GM19455 (cell line): Measurements from ENCODE around the gene VGLL2.
"Not testable (repeated sequence)": the region's sequence is repeated elsewhere in the genome, so short reads cannot be mapped to it uniquely, and the experiment has no call there.

Experiments used
- ATAC-seq: cut with Tn5 transposase; IDR thresholded peaks from one replicate; pipeline ENCODE4 v1.9.1; 2021; ENCODE audit not compliant: unreplicated experiment

VGLL2 gene, protein sequence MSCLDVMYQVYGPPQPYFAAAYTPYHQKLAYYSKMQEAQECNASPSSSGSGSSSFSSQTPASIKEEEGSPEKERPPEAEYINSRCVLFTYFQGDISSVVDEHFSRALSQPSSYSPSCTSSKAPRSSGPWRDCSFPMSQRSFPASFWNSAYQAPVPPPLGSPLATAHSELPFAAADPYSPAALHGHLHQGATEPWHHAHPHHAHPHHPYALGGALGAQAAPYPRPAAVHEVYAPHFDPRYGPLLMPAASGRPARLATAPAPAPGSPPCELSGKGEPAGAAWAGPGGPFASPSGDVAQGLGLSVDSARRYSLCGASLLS

DNA sequence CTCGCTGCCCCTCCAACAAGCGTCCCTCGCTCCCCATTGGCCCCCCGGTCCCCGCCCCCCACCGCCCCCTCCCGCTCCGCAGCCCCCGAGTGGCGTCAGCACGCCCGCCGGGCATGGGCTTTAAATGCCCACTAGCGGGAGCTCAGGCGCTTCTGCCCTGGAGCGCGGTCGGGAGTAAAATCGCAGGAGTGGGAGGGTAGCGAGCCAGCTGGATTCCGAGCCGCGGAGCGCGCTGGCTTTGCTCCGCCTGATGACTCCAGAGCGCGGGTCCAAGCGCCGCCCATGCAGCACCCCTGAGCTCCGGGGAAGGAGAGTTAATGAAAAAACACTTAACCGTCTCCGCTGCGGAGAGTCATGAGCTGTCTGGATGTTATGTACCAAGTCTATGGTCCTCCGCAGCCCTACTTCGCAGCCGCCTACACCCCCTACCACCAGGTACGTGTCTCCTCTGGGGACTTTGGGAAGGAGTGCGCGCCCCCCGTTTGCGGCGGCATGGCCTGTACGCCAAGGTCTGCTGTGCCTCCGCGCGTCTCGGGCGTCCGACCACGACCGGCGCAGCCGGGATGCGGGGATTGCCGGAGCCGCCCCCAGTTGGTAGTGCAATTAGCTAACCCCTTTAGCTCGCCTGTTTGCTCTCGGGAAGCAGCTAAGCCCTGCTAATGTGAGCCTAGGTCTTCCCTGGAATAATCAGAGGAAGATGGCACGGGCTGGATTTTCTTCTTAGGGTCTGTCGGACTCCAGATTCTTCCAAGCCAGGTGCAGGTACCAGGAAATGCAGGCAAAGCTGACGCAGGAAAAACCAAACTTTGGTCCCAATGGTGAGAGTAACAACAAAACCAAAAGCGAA lies at the start of gene VGLL2:
VGLL2 (plus strand) TSS at position 149 of the 847 bp plus-strand sequence; CDS start at position 355, 206 bp downstream.
- ATAC-seq: no peak

DNA sequence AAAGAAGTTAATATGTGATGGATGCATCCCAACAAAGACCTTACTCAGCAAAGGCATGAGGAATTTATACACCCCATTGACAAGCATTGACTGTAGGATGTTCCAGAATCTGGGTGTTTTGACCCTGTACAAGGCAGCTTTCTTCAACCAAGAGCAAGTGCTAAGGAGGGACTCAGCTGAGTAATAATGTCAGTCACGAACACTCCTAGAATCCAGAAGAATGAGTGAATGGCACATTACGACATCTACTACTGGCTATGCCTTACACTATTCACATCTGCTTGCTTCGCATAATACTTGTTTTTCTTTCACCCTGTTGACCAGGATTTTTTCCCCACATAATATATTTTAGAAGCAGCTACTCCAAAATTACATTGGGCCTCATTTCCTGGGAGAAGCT lies 42.5 kb upstream of the VGLL2 start:
- ATAC-seq: no peak

DNA sequence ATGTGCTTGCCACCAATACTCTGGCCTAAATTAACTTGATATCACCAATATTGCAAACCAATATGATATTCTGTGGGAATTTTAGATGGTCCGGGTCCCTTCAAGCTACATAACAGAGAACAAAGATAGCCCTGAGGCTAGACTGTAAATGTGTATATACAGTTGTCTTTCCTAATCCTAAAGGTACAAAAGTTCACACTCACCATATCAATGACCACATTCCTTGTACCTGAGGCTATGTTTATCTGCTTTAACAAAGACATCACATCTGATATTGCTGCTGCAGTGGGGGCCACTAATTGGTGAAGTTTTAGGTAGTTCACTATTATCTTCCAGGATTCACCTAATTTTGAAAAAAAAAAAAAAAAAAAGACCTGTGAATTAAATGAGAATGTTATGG lies 38.6 kb upstream of the VGLL2 start:
- ATAC-seq: no peak

DNA sequence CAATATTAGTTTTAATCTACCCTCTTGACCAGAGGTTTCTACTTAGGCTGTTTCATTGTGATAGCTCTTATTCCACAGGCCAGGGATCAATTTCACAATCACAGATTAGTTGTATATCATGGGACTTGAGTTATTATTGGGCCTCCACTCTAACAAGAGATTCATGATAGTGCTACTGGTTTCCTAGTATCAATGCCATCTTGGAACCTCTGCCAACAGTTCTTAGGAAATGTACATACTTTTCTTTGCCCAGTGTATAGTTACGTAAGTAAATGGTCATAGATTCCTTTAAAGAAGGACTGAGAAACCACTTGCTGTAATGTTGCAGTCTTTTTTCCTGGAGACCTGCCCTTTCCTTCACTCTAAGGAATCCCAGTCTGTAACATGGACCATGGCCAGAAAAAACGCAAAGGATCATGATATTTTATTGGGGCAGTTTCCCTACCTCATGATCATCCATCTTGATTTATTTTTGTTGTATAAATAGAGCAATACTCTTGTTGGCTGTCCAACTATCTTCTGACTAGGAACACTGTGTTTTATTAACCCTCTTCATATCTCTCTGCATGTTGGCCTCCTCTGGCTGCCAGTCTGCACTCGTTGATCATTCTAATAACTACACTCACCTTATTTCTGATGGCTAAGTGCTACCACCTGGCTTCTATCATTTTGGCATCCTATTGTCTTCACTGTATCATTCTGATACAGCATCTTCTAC lies 38.0 kb upstream of the VGLL2 start:
- no peak for ATAC-seq

DNA sequence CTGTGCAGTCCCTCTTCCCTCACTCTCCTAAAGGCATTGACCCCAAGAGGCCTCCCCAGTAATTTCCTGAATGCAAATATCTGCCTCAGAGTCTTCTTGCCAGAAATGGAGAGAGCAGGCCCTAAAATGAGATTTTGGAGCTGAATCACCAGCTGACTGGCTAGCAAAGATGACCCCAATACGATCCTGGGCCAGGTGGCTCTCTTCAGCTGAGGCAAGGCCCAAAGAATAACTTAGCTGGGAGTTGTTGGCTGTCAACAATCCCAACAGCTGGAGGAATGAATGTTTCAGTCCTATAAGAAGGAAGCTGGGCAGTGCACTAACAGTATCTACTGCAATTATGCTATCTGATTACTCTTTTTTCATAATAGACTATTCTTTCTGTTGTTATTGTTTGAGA lies 37.2 kb upstream of the VGLL2 start:
- ATAC-seq: no peak

DNA sequence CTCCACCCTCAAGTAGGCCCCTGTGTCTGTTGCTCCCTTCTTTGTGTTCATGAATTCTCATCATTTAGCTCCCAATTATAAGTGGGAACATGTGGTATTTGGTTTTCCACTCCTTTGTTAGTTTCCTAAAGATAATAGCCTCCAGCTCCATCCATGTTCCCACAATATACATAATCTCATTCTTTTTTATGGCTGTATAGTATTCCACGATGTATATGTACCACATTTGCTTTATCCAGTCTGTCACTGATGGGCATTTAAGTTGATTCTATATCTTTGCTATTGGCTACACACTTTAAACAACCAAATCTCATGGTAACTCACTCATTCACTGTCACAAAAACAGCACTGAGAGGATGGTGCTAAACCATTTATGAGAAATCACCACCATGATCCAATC lies 35.5 kb upstream of the VGLL2 start:
- ATAC-seq: no peak

DNA sequence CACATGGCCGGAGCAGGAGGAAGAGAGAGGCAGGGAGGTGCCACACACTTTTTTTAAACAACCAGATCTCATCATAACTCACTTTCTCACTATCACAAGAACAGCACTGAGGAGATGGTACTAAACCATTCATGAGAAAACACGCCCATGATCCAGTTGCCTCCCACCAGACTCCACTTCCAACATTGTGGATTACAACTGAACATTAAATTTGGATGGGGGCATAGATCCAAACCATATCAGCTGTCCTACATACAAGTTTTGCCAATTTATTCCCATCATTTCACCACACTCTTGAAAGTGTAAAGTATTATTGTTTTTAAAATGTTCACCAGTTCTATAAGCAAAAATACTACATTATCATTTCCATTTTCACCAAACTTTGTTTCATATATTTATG lies 33.9 kb upstream of the VGLL2 start:
- ATAC-seq: no peak

DNA sequence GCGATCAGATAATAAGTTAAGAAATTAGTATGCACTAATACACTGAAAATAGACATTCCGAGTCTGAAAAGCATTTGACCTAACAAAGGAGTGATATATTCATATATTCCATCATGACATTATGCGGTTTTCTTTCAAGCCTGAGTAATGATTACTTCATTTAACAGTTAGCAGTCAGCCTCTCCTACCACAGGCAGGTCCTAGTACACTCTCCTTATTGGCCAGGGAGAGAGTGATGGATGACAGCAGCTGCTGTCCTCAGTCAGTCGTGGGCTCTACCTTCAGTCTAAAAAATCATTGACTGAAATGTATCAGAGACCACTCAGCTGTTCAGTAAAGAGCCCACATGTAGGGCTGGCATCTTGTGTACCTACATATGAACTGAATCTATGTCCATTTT lies 33.2 kb upstream of the VGLL2 start:
- no peak for ATAC-seq

DNA sequence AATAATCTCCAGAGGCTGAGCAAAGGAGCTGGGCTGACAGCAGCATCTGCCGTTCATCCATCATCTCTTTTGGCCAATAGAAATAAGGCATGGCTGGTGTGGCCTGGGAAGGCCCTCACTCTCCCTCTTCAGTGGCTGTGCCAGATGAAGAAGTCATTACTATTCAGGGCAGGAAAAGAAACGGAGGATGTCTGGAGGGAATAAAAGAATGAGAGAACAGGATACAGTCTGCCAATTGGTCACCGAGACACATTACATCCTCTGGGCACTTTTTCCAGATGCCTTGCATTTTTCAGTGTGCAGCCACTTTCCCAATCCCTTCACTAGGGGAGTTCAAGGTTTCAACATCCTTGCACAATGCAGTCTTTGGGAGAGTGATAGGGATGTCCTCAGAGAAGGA lies 32.2 kb upstream of the VGLL2 start:
- ATAC-seq: no peak

DNA sequence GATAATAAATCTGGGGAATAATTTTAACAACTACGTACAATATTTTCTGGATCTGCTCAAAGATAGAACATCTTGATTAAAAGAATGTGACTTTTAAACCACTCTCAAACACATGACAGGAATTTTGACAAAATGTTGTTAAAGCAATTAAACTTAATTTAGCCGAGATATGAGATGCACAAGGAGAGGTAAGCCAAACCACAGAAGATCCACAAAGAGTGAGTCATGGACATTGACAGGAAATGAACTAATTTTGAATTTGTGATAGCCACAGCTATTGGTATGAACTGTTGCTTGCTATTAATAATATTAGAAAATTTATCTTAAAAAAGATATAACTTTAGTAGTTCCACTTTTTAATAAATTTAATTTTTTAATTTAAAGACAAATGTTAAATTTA lies 27.8 kb upstream of the VGLL2 start:
- no peak for ATAC-seq

DNA sequence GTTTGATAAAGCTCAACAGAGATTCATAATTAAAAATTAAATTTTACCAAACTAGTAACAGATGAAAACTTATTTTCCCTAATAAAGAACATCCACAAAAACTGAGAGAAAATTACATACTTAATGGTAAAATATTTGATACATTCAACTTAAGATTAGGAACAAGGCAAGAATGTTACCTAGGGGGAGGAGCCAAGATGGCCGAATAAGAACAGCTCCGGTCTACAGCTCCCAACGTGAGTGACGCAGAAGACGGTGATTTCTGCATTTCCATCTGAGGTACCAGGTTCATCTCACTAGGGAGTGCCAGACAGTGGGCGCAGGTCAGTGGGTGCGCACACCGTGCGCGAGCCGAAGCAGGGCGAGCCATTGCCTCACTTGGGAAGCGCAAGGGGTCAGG lies 20.8 kb upstream of the VGLL2 start:
- not testable (repeated sequence) for ATAC-seq

DNA sequence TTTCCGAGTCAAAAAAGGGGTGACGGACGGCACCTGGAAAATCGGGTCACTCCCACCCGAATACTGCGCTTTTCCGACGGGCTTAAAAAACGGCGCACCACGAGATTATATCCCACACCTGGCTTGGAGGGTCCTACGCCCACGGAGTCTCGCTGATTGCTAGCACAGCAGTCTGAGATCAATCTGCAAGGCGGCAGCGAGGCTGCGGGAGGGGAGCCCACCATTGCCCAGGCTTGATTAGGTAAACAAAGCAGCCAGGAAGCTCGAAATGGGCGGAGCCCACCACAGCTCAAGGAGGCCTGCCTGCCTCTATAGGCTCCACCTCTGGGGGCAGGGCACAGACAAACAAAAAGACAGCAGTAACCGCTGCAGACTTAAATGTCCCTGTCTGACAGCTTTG lies 20.4 kb upstream of the VGLL2 start:
- ATAC-seq: not testable (repeated sequence)

DNA sequence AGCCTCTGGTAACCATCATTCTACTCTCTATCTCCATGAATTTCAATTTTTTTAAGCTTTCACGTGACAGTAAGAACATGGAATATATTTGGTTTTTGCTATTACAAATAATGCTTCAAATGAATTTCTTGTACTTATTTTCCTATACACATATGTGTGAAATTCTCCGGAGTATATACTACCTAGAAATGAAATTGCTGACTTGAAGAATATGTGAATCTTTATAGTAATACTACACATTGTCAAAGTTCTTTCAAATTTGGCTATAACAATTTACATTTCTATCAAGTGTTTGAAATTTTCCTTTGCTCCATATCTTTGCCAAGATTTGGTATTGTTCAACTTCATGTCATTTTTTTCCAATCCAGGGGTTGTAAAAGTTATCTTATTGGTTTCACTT lies 11.6 kb upstream of the VGLL2 start:
- ATAC-seq: no peak

DNA sequence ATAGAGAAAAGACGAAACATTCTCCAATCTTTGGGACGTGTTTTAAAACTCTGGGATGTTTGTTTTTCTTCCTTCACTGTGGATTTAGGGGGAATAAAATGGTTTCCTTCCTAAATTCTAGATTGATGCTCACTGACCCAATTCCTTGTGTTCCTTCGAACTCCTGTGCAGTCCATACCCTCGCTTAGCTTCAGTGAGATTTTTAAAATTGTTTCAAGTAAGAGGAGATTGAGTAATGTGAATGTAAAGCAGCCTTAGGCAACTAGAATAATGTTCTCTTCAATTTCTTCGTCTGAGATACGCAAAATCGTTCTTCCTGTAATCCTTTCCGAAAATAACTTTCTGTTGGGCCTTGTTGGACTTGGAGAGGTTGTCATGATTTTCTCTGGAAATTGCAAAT lies 2.6 kb upstream of the VGLL2 start:
- no peak for ATAC-seq

DNA sequence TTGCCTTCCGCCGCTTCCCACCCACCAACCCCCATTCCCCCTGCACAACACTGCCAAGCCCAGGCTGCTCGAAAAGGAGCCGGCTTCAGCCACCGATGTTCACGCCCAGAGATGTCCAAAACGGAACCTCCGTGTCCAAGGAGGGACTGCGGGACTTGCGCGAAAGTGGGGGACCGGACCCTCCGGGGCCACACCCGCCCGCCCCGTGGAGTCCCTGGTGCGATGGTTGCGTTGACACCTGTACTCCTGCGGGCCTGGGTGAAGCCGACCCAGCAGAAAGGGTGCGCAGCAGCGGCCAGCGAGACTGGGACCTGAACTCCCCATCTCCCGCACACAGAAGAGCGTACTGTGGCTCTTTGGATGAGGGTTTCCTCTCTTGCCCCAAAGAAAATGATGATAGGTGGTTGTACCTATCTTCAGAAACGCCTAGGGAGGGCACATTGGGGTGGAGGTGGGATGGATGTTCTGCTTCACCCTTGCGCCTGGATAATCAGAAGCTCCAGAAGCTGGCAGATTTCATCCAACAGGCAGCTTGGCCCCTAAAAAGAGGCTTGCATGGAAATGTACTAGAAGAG lies 1.9 kb upstream of the VGLL2 start:
- no peak for ATAC-seq

DNA sequence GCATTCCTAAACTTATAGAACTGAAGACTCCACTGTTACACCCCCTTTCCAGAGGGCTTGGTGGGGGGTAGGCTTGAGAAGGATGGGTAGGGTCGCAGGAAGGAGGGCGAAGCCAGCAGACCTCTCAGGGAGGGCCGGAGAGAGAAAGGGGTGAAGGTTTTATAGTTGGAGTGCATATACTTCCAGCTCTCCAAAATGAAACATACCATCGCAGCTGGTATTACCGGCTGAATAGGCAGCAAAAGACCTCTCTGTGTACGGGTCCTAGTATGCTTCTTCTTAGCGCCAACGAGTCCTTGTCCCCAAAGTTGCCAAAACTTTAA lies 1.0 kb upstream of the VGLL2 start:
- no peak for ATAC-seq

DNA sequence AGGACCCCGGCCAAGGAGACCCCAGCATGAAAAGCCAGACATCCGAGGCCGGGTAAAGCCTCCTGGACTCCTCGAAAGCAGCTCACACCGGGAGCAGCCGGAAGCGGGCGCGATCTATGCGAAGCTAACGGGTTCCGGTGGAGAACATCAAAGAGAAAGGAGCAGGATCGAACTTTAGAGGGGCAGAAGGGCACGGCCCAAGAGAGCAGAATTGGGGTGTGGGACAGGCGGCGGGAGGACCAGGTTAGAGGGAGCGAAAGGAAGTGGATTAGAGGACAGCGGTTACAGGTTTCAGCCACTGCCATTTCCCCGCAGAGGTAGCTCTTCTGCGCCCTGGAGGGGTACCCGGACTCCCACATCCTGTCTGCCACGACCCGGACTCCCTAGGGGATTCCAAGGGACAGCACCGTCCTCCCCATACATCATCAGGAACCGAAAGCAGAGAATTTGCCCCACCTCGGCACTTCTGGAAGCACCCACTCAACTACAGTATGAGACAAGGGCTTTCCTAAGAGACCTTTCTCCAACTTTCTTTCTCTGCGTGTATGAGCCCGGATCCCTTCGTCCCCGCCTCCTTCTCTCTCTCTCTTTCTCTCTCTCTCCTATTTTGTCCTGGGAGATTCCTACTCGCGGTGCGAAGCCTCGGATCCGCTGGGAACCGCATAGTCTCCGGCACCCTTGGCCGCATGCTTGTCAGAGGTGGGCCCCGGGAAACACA lies 507 bp upstream of the VGLL2 start:
- no peak for ATAC-seq

DNA sequence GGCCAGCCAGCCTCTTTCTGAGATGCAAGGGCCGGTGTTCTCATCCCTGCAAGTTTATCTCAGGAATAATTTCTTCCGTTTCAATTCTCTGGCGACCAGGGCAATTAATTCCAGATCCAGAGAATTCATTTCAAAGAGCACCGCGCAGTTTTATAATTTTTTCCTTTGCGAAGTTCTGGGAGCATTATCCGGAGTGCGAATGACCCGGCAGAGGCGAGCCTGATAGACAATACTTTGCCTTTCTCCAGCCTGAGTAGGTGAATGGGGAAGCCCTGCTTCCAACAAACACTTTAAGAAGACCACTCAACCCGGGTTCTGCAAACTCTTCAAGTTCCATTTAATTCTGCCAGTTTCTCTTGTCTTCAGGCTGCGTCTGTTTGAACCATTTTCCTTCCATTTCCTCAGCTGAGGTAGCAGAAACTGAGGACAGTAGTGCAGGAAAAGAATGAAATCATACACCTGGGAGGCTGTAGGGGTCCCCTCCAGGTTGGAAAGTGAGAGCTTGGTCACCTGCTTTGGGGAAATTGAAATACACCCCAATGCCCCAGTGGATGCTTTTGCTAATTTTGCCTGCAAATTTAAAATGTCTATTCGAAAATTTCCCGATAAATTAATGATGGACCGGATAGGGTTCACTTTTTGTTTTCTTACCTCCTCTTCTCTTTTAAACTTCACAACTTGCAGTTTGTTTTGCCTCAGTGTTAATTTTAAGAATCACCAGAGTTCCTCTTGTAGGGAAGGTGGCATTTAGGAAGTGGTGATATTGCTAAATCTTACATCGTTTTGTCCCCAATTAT lies 1.1 kb downstream of the VGLL2 start:
- ATAC-seq: no peak

DNA sequence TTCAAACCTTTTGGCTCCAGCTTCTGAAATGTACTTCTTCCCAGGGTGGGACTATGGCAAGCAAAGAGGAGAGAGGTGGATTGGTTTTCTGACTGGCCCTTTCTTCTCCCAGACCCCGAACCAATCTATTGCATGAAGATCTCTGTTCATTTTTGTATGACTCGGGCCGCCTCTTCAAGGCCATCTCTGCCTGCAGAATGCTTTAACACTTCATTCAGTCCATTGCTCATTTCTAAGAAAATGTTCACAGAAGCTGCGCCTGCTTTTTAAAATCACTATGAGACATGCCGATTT lies 1.6 kb downstream of the VGLL2 start:
- no peak for ATAC-seq

DNA sequence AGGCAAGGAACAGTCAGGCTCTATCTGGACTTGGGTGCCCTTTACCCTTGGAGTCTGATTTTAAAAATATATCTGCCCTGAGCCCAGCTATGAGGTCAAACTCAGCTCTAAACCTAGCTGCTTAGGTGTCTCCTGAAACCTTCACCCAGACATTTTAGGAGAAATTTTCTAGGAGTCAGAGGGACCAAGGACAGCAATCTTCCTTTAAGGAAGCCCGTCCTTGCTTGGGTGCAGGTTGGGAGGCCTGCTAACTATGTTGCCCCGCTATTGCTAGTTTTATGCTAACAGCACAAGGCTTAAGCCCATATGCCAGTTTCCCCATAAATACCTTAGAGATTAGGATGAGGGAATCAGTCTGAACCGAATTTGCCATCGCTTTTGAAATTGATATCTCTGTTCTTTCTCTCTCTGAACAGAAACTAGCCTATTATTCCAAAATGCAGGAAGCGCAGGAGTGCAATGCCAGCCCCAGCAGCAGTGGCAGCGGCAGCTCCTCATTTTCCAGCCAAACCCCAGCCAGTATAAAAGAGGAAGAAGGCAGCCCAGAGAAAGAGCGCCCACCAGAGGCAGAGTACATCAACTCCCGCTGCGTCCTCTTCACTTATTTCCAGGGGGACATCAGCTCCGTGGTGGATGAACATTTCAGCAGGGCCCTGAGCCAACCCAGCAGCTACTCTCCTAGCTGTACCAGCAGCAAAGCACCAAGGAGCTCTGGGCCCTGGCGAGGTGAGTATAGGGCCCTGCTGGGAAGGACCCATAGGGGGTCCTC lies 2.6 kb downstream of the VGLL2 start:
- no peak for ATAC-seq
